Measurements from ENCODE around the gene CDH15.
A peak's percentile ranks its signal among the peaks of the same experiment; 100 is the strongest.

Gene CDH15

GRCh38 chr16:89192956-89193575 is 21.5 kb downstream of the CDH15 start:
- TF ChIP-seq CTCF (IDR thresholded peaks at IDR 0.05; ENCODE audit: low read depth, low read length, missing control alignments): no peak
- H3K27me3 ChIP-seq (replicated peaks): no peaks in the 10 kb centered on the region

GRCh38 chr16:89193576-89194293 is 22.2 kb downstream of the CDH15 start:
- Histone ChIP-seq H3K36me3 (replicated peaks) (no peaks in the 10 kb centered on the region), H3K4me3 (ENCODE audit: low read depth, low read length) (no peak overlapping the region), H3K27ac (no peak overlapping the region), H3K27me3 (replicated peaks) (no peaks in the 10 kb centered on the region)
- in situ Hi-C loops (cut with HindIII; ENCODE audit: low pct_ligation_motif_present, low sequenced_read_pairs): no loop called here
- no peak for DNase-seq
- no peak for TF ChIP-seq CTCF (IDR thresholded peaks at IDR 0.05; ENCODE audit: low read depth, low read length, missing control alignments)

More at GRCh38 chr16:89192956-89193575, 21.5 kb downstream of the CDH15 start:
- H3K4me3 ChIP-seq (ENCODE audit: low read depth, low read length): no peak overlapping the region
- no peaks in the 10 kb centered on the region for H3K36me3 ChIP-seq (replicated peaks)
- in situ Hi-C loops (cut with HindIII; ENCODE audit: low pct_ligation_motif_present, low sequenced_read_pairs): no loop called here
- peak; percentile 63 for DNase-seq
- no peak overlapping the region for H3K27ac ChIP-seq

- no peak overlapping the region for H3K27ac ChIP-seq
- no peaks in the 10 kb centered on the region for H3K36me3 ChIP-seq (replicated peaks)
- DNase-seq: no peak
- in situ Hi-C loops (cut with HindIII; ENCODE audit: low pct_ligation_motif_present, low sequenced_read_pairs): no loop called here
- H3K27me3 ChIP-seq (replicated peaks): peaks cover 4% of the 10 kb centered on the region
- no peak for TF ChIP-seq CTCF (IDR thresholded peaks at IDR 0.05; ENCODE audit: low read depth, low read length, missing control alignments)
- H3K4me3 ChIP-seq (ENCODE audit: low read depth, low read length): no peak overlapping the region
Measured at GRCh38 chr16:89194340-89195311, 23.1 kb downstream of the CDH15 start.

GRCh38 chr16:89195521-89196171 is 24.1 kb downstream of the CDH15 start:
- no peak for DNase-seq
- Histone ChIP-seq H3K27ac (no peak overlapping the region), H3K36me3 (replicated peaks) (no peaks in the 10 kb centered on the region), H3K4me3 (ENCODE audit: low read depth, low read length) (no peak overlapping the region), H3K27me3 (replicated peaks) (peaks cover 14% of the 10 kb centered on the region)
- in situ Hi-C loops (cut with HindIII; ENCODE audit: low pct_ligation_motif_present, low sequenced_read_pairs): no loop called here
- no peak for TF ChIP-seq CTCF (IDR thresholded peaks at IDR 0.05; ENCODE audit: low read depth, low read length, missing control alignments)

GRCh38 chr16:89197033-89197632 is 25.6 kb downstream of the CDH15 start:
- H3K27me3 ChIP-seq (replicated peaks): peaks cover 24% of the 10 kb centered on the region

More at GRCh38 chr16:89197033-89197632, 25.6 kb downstream of the CDH15 start:
- Histone ChIP-seq H3K4me3 (ENCODE audit: low read depth, low read length) (no peak overlapping the region), H3K27ac (no peak overlapping the region), H3K36me3 (replicated peaks) (no peaks in the 10 kb centered on the region)
- in situ Hi-C loops (cut with HindIII; ENCODE audit: low pct_ligation_motif_present, low sequenced_read_pairs): no loop called here
- no peak for TF ChIP-seq CTCF (IDR thresholded peaks at IDR 0.05; ENCODE audit: low read depth, low read length, missing control alignments)
- DNase-seq: no peak
